Ishikawa (cell line): Measurements from ENCODE around the gene SFRP2.

Experiments
- CEBPB ChIP-seq: IDR thresholded peaks from 2 replicates; pipeline ENCODE4 v1.6.1; 2012
- CREB1 ChIP-seq: IDR thresholded peaks from 2 replicates; pipeline ENCODE4 v1.6.1; 2012; ENCODE audit warnings: low read depth
- EGR1 ChIP-seq: IDR thresholded peaks from 2 replicates; pipeline ENCODE4 v1.6.1; 2012
- EP300 ChIP-seq: IDR thresholded peaks from 2 replicates; pipeline ENCODE4 v1.6.1; 2012; ENCODE audit warnings: borderline replicate concordance
- FOXM1 ChIP-seq: IDR thresholded peaks from 2 replicates; pipeline ENCODE4 v1.6.1; 2012; ENCODE audit warnings: low read depth, borderline replicate concordance
- NFIC ChIP-seq: IDR thresholded peaks from 2 replicates; pipeline ENCODE4 v1.6.1; 2012
- RAD21 ChIP-seq: IDR thresholded peaks from 2 replicates; pipeline ENCODE4 v1.6.1; 2012; ENCODE audit warnings: low read depth
- TAF1 ChIP-seq: IDR thresholded peaks from 2 replicates; pipeline ENCODE4 v1.6.1; 2012; ENCODE audit warnings: low read depth, mild to moderate bottlenecking
- TCF12 ChIP-seq: IDR thresholded peaks from 2 replicates; pipeline ENCODE4 v1.6.1; 2012; ENCODE audit warnings: low read depth
- TEAD4 ChIP-seq: IDR thresholded peaks from 2 replicates; pipeline ENCODE4 v1.6.1; 2012
- YY1 ChIP-seq: IDR thresholded peaks from 2 replicates; pipeline ENCODE4 v1.6.1; 2012; ENCODE audit warnings: low read depth
- ZBTB7A ChIP-seq: IDR thresholded peaks from 2 replicates; pipeline ENCODE4 v1.6.1; 2012; ENCODE audit warnings: low read depth
- TF ChIP-seq, protein P1 (sequence below): IDR thresholded peaks from 2 replicates; pipeline ENCODE4 v1.6.1; 2012; ENCODE audit warnings: low read depth, mild to moderate bottlenecking
- TF ChIP-seq, protein P2 (sequence below): IDR thresholded peaks from 2 replicates; pipeline ENCODE4 v1.6.1; 2012
- TF ChIP-seq, protein P3 (sequence below): IDR thresholded peaks from 2 replicates; pipeline ENCODE4 v1.6.1; 2012

Gene SFRP2

DNA sequence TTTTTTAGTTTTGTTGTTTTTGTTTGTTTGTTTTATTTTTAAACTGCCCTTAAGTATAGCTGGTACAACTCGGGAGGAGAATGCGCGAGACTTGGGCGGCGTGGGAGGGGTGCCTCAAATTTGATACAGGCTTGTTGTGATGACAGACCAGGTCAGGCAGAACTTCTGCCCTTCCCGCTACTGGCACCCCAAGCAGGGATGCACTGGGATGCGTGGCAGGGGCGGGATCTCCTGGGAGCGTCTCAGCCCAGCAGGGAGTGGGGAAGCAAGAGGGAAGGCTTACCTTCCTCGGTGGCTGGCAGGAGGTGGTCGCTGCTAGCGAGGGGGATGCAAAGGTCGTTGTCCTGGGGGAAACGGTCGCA, 851 bp downstream of the SFRP2 start:
- TF ChIP-seq, protein P1, sequence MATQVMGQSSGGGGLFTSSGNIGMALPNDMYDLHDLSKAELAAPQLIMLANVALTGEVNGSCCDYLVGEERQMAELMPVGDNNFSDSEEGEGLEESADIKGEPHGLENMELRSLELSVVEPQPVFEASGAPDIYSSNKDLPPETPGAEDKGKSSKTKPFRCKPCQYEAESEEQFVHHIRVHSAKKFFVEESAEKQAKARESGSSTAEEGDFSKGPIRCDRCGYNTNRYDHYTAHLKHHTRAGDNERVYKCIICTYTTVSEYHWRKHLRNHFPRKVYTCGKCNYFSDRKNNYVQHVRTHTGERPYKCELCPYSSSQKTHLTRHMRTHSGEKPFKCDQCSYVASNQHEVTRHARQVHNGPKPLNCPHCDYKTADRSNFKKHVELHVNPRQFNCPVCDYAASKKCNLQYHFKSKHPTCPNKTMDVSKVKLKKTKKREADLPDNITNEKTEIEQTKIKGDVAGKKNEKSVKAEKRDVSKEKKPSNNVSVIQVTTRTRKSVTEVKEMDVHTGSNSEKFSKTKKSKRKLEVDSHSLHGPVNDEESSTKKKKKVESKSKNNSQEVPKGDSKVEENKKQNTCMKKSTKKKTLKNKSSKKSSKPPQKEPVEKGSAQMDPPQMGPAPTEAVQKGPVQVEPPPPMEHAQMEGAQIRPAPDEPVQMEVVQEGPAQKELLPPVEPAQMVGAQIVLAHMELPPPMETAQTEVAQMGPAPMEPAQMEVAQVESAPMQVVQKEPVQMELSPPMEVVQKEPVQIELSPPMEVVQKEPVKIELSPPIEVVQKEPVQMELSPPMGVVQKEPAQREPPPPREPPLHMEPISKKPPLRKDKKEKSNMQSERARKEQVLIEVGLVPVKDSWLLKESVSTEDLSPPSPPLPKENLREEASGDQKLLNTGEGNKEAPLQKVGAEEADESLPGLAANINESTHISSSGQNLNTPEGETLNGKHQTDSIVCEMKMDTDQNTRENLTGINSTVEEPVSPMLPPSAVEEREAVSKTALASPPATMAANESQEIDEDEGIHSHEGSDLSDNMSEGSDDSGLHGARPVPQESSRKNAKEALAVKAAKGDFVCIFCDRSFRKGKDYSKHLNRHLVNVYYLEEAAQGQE, result no peak
- no peak for TF ChIP-seq RAD21
- no peak for TF ChIP-seq YY1
- no peak for TF ChIP-seq TCF12
- TF ChIP-seq EP300, result no peak
- no peak for TF ChIP-seq CEBPB
- TF ChIP-seq CREB1, result no peak
- no peak for TF ChIP-seq ZBTB7A
- no peak for TF ChIP-seq TAF1
- TF ChIP-seq, protein P2, sequence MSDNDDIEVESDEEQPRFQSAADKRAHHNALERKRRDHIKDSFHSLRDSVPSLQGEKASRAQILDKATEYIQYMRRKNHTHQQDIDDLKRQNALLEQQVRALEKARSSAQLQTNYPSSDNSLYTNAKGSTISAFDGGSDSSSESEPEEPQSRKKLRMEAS, result no peak
- no peak for TF ChIP-seq FOXM1
- TF ChIP-seq, protein P3, sequence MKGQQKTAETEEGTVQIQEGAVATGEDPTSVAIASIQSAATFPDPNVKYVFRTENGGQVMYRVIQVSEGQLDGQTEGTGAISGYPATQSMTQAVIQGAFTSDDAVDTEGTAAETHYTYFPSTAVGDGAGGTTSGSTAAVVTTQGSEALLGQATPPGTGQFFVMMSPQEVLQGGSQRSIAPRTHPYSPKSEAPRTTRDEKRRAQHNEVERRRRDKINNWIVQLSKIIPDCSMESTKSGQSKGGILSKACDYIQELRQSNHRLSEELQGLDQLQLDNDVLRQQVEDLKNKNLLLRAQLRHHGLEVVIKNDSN, result no peak
- TF ChIP-seq EGR1, result no peak
- TF ChIP-seq NFIC, result no peak
- no peak for TF ChIP-seq TEAD4

DNA sequence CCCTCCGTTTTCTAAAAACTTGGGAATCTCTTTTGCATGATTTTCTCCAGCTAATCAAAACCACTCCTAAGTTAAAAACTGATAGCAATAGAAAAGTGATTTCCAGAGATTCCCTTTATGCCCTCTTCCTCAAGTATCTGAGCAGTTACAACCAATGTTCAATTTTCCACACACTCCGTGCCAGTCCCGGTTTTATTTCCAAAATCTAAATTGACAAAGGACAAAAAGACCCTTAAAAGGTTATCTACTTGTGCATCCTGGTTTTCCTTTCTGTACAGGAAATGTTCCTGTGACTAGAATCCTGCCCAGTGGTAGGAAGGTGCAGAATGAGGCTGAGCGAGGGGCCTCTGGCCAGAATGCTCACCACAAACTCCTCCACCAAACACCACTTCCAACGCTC, 1.3 kb downstream of the SFRP2 start:
- no peak for TF ChIP-seq TCF12

DNA sequence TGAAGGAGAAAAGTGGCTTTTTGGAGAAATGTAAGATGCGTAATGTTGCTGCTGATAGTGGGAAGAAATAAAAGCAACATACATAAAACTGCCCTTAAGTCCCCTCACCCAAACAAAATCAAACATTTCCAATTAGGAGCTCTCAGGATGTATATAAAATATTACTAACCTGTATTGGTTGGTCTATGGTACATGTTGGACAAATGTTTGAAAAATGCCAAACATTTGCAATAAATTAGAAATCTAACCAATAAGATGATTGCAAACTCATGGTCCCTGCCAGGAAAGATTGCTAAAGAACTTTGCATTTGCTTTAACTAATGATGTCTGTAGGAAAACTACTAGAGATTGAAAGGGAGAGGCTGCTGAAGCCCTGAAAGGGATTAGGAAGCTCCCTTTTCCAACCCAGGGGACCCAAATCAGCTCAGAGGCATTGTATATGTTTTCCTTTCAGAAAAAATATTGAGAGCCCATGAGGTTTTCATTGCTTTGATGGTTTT, 1.8 kb downstream of the SFRP2 start:
- TF ChIP-seq EGR1, result no peak
- no peak for TF ChIP-seq RAD21
- TF ChIP-seq, protein P1, result no peak
- no peak for TF ChIP-seq NFIC

DNA sequence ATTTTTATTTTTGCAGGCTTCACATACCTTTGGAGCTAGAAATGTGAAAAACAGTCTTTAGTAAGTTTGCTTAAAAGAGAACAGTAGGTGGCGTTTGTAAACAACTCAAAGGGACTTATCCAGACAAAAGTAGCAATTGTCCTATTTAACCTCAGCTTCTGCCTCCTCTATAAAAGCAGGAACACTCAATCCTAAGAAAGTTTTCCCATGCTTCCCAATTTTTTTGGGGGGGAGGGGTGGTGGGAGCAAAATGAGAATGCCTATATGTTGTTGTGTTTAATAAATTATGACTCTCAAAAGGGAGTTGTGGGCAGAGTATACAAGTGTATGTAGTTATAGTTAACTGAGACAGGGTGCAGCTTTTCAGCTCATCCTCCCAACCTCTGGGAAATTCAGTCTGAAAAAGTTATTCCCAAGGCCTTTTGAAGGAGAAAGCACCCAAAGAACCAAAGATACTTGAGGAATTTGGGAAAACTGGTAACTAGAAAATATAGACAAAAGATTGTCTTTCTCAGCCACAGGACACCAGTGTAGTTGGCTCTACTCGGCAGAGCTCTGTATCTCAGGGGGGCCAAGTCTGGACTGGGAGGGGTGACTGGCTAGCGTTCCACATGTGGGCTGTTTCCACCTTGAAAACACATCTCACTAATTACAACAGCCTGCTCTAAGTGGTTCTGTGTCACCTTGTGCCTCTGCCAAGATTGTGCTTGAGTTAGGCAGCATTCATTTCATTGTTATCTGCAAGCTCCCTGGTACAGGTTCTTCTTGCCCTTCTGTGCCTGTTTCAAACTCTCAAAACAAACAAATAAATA, 2.8 kb downstream of the SFRP2 start:
- TF ChIP-seq NFIC (no peak), YY1 (no peak), EGR1 (no peak), RAD21 (peak; percentile 69), CEBPB (no peak)
- TF ChIP-seq, protein P3, result no peak

DNA sequence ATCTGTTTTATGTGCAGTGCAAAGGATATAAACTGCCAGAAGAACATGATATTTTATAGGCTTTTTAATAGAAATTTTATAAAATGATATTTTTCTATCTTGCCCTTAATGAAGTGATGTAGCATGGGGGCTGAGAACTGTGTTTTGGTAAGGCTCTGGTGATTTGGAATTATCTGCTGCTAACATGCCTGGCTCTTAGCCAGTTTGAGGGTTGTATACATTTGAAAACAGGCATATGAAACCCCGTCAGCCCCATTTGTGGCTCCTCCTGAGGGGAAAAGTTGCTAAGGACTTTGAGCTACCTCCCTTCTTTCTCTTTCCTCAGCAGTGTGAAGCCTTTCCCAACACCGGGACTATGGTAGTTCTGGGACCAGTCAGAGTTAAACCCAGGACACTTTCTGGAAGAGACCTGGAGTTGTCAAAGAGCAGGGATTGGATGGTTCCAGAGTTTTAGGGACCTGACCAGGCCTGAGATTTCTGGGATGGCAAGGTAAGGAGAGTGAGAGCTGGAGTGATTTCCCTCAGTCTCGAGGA, 4.7 kb downstream of the SFRP2 start:
- TF ChIP-seq TCF12, result no peak
- no peak for TF ChIP-seq NFIC
- TF ChIP-seq, protein P2, result no peak
- TF ChIP-seq, protein P1, result no peak
- TF ChIP-seq CREB1, result no peak
- TF ChIP-seq TEAD4, result no peak
- no peak for TF ChIP-seq EP300
- no peak for TF ChIP-seq FOXM1
- no peak for TF ChIP-seq ZBTB7A
- no peak for TF ChIP-seq EGR1
- TF ChIP-seq, protein P3, result no peak
- no peak for TF ChIP-seq TAF1
- TF ChIP-seq RAD21, result no peak
- no peak for TF ChIP-seq CEBPB
- no peak for TF ChIP-seq YY1
